Activated CD8-positive, alpha-beta memory T cell treated with anti-CD3 and anti-CD28 coated beads, Interleukin-2, amount 10 ng/mL, durations not matched to agents 7 days and 5 days (primary cell): Measurements from ENCODE around the gene VTA1. TPM values are rescaled to one million over a fixed set of nuclear protein-coding genes. Genes with fewer than 3 reads are reported as not detected.
A peak's percentile ranks its signal among the peaks of the same experiment; 100 is the strongest.
"Not testable (repeated sequence)": the region's sequence is repeated elsewhere in the genome, so short reads cannot be mapped to it uniquely, and the experiment has no call there.

Experiments used
- ATAC-seq: fragments of 150-1000 bp; cut with Tn5 transposase; one replicate; pipeline ENCODE4 v1.10.0; 2021; ENCODE audit warnings: moderate library complexity
- CTCF ChIA-PET: fragments of 350-600 bp; sonication (Branson Sonifier 250); formaldehyde crosslinking; loops from one replicate; lab custom pipeline; 2021; ENCODE audit warnings: antibody characterized with exemption; lab: Charles Lee
- DNase-seq: peaks from one replicate; pipeline ENCODE4 v3.0.0-alpha.2; 2020
- H3K27ac Mint-ChIP-seq: one replicate; pipeline ENCODE4 v1.8.0; 2021; ENCODE audit warnings: mild to moderate bottlenecking, mixed read lengths
- H3K27me3 Mint-ChIP-seq: one replicate; pipeline ENCODE4 v1.8.0; 2021; ENCODE audit warnings: mixed read lengths
- H3K36me3 Mint-ChIP-seq: one replicate; pipeline ENCODE4 v1.8.0; 2021; ENCODE audit warnings: mild to moderate bottlenecking, mixed read lengths
- H3K4me1 Mint-ChIP-seq: one replicate; pipeline ENCODE4 v1.8.0; 2021; ENCODE audit warnings: mixed read lengths
- H3K4me3 Mint-ChIP-seq: one replicate; pipeline ENCODE4 v1.8.0; 2021; ENCODE audit warnings: mild to moderate bottlenecking, moderate library complexity, mixed read lengths
- H3K9me3 Mint-ChIP-seq: one replicate; pipeline ENCODE4 v1.8.0; 2022; ENCODE audit warnings: low read depth, mixed read lengths
- total RNA-seq, 2 experiments: library from RNA; stranded (reverse); gene quantifications; one replicate each; pipeline ENCODE4 v1.2.3, GENCODE V29; 2021

Gene VTA1
- total RNA-seq, 2 experiments from 2014 or later = 31.7 to 42.3 TPM

GRCh38 chr6:142213402-142213801, 66.3 kb downstream of the VTA1 start:
- H3K4me3 Mint-ChIP-seq = no peak overlapping the region
- CTCF ChIA-PET = no interaction called here
- no peak overlapping the region for H3K27ac Mint-ChIP-seq
- H3K36me3 Mint-ChIP-seq = peaks cover 57% of the 10 kb centered on the region
- H3K4me1 Mint-ChIP-seq = no peaks in the 10 kb centered on the region
- no peaks in the 10 kb centered on the region for H3K27me3 Mint-ChIP-seq
- DNase-seq (no peak), ATAC-seq (no peak)
- H3K9me3 Mint-ChIP-seq = peaks cover 7% of the 10 kb centered on the region

DNA sequence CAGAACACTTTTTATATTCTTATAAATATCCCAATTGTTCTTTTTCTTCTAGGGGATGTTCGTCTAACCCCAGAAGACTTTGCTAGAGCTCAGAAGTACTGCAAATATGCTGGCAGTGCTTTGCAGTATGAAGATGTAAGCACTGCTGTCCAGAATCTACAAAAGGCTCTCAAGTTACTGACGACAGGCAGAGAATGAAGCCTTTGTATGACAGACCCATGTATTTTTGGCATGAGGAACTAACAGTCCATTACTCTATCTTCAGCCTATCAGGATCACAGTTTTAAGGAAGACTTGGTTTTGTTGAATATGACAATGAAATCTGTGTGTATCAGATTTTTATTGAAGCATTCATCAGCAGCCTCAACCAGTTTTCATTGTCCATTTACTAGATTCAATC, 71.4 kb downstream of the VTA1 start:
- no peak overlapping the region for H3K4me3 Mint-ChIP-seq
- H3K9me3 Mint-ChIP-seq = no peaks in the 10 kb centered on the region
- H3K36me3 Mint-ChIP-seq = peaks cover 19% of the 10 kb centered on the region
- CTCF ChIA-PET = interaction anchor here (2.6 kb wide), 1 partner anchor 11 kb away, joined by 9 read pairs; no protein-coding TSS in a partner anchor
- DNase-seq = no peak
- H3K27me3 Mint-ChIP-seq = no peaks in the 10 kb centered on the region
- H3K4me1 Mint-ChIP-seq = no peaks in the 10 kb centered on the region
- no peak overlapping the region for H3K27ac Mint-ChIP-seq
- no peak for ATAC-seq

- H3K27ac Mint-ChIP-seq = no peak overlapping the region
These were observed 75.0 kb downstream of the VTA1 start for GRCh38 chr6:142222022-142222421.

GRCh38 chr6:142223938-142224337, 76.9 kb downstream of the VTA1 start:
- CTCF ChIA-PET = no interaction called here
- Mint-ChIP-seq H3K9me3 (no peaks in the 10 kb centered on the region), H3K4me1 (no peaks in the 10 kb centered on the region), H3K36me3 (peaks cover 1% of the 10 kb centered on the region), H3K4me3 (no peak overlapping the region), H3K27ac (no peak overlapping the region), H3K27me3 (no peaks in the 10 kb centered on the region)
- ATAC-seq (no peak), DNase-seq (no peak)

More at GRCh38 chr6:142222022-142222421, 75.0 kb downstream of the VTA1 start:
- CTCF ChIA-PET = no interaction called here
- no peaks in the 10 kb centered on the region for H3K4me1 Mint-ChIP-seq
- no peak for ATAC-seq
- H3K4me3 Mint-ChIP-seq = no peak overlapping the region
- DNase-seq = no peak
- peaks cover 3% of the 10 kb centered on the region for H3K36me3 Mint-ChIP-seq
- H3K9me3 Mint-ChIP-seq = no peaks in the 10 kb centered on the region
- no peaks in the 10 kb centered on the region for H3K27me3 Mint-ChIP-seq

DNA sequence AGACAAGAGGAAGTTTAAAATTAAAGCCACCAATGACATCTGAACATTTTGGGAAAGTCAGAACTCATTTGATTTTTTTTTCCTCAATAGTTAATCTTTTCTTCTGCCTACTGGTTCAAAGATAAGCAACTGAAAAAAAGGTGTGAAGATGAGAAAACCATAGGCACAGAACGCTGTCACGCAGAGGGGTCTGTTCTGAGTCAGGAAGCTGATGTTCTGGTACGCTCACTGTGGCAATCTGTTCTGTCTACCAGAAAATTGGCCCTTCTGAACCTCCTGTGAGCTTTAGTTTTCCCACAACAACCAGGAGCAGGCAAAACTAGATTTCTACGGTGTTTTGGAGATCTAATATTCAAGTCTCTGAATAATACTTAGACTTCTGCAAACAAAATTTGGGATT, 78.1 kb downstream of the VTA1 start:
- H3K27me3 Mint-ChIP-seq = no peaks in the 10 kb centered on the region
- no peaks in the 10 kb centered on the region for H3K9me3 Mint-ChIP-seq
- H3K36me3 Mint-ChIP-seq = no peaks in the 10 kb centered on the region
- no peaks in the 10 kb centered on the region for H3K4me1 Mint-ChIP-seq
- CTCF ChIA-PET = no interaction called here
- ATAC-seq (no peak), DNase-seq (no peak)
- H3K4me3 Mint-ChIP-seq = no peak overlapping the region
- H3K27ac Mint-ChIP-seq = no peak overlapping the region

DNA sequence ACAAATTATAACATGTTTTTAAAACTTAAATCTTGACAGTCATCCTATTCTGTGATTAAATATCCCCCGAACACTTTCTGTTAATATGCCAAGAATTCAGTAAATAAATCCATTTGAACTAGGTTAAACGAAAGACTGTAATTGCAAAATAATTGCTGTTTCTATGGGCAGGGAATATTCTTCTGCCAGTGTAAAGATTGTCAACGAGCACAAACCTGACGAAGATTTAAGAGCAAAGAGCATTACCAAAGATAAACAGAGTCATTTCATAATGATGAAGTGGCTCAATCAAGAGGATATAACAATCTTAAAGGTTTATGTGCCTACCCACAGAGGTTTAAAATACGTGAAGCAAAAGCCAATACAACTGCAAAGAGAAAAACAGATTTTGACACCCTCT, 78.5 kb downstream of the VTA1 start:
- Mint-ChIP-seq H3K9me3 (no peaks in the 10 kb centered on the region), H3K27ac (no peak overlapping the region), H3K4me3 (no peak overlapping the region), H3K36me3 (no peaks in the 10 kb centered on the region), H3K27me3 (no peaks in the 10 kb centered on the region), H3K4me1 (no peaks in the 10 kb centered on the region)
- CTCF ChIA-PET = no interaction called here
- DNase-seq (no peak), ATAC-seq (no peak)

DNA sequence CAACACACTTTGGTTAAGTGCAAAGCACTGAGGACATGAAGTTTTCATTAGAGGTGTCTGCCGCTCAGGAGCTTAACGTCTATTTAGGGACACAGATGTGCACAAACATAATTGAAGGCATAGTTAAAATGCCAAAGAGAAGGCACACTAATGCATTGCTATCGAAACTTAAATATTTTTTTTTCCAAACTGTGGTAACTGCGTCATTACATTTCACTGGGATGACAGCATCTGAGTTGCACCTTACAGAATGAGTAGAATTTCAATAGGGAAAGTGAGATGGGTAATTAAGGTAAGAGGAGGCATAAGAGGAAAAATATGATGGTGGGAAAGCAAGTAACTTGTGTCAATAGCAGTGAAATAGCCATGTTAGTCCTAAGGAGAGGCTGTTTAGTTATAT, 79.7 kb downstream of the VTA1 start:
- Mint-ChIP-seq H3K4me1 (no peaks in the 10 kb centered on the region), H3K36me3 (no peaks in the 10 kb centered on the region), H3K27ac (no peak overlapping the region), H3K27me3 (no peaks in the 10 kb centered on the region), H3K4me3 (no peak overlapping the region), H3K9me3 (no peaks in the 10 kb centered on the region)
- CTCF ChIA-PET = interaction anchor here (1.0 kb wide), 1 partner anchor 18 kb away, joined by 3 read pairs; no protein-coding TSS in a partner anchor
- ATAC-seq = no peak
- no peak for DNase-seq

- H3K4me1 Mint-ChIP-seq, H3K27me3 Mint-ChIP-seq, H3K27ac Mint-ChIP-seq, H3K9me3 Mint-ChIP-seq, DNase-seq, H3K36me3 Mint-ChIP-seq, ATAC-seq, H3K4me3 Mint-ChIP-seq, CTCF ChIA-PET: not testable (repeated sequence)
These were observed 82.6 kb downstream of the VTA1 start for GRCh38 chr6:142229518-142230270.

GRCh38 chr6:142232206-142233044, 85.4 kb downstream of the VTA1 start:
- ATAC-seq (peak; percentile 64), DNase-seq (peak; percentile 62)
- H3K4me1 Mint-ChIP-seq, H3K9me3 Mint-ChIP-seq, H3K4me3 Mint-ChIP-seq, H3K36me3 Mint-ChIP-seq, H3K27me3 Mint-ChIP-seq, H3K27ac Mint-ChIP-seq: not testable (repeated sequence)
- CTCF ChIA-PET = interaction anchor here (0.9 to 1.3 kb wide), 2 partner anchors 10 to 25 kb away, joined by 3 to 4 read pairs; no protein-coding TSS in a partner anchor

DNA sequence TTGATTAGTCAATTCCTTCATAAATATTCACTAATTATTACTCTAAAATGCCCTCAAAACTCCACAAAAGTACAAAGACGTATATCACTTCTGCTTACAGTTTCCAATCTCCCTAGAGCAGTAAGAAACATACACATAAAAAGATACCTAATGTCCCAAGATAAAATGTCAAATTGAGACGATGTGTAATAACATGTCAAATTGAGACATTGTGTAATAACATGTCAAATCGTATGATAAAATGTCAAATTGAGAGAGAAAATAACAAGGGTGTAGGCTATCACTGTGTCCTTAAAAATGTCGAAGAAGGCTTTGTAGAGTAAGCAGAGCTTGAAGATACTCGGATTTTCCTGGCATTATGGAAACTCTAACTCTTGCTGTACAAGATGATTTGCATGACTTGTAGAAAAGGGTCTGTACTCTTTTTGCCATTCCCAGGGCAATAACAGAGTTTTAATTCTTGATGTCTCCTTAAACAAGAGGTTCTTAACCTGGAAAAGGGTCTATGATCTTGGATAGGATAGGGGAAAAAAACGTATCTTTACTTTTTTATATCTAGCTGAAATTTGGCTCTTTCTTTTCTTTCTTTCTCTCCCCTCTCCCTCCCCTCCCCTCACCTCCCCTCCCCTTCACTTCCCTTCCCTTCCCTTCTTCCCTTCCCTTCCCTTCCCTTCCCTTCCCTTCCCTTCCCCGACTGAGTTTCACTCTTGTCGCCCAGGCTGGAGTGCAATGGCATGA, 87.1 kb downstream of the VTA1 start:
- CTCF ChIA-PET = no interaction called here
- DNase-seq = no peak
- no peaks in the 10 kb centered on the region for H3K9me3 Mint-ChIP-seq
- H3K36me3 Mint-ChIP-seq = no peaks in the 10 kb centered on the region
- ATAC-seq = no peak
- no peak overlapping the region for H3K27ac Mint-ChIP-seq
- no peaks in the 10 kb centered on the region for H3K27me3 Mint-ChIP-seq
- H3K4me1 Mint-ChIP-seq = peaks cover 5% of the 10 kb centered on the region
- H3K4me3 Mint-ChIP-seq = no peak overlapping the region

DNA sequence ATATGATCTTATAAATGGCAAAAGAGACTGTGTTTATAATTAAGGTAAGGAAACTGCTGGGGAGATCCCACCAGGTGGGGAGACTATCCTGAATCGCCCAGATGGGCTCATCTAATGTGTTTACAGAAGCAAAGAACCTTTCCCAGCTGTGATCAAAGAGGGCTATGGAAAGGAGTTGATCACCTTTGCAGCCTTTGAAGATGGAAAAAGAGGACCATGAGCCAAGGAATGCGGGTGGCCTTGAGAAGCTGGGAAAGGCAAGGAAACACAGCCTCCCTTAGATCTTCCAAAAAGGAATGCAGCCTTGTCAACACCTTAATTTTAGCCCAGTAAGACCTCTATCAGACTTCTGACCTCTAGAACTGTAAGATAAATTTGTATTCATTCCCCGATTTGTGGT, 88.2 kb downstream of the VTA1 start:
- CTCF ChIA-PET = no interaction called here
- Mint-ChIP-seq H3K4me3 (no peak overlapping the region), H3K9me3 (no peaks in the 10 kb centered on the region), H3K36me3 (no peaks in the 10 kb centered on the region), H3K27me3 (no peaks in the 10 kb centered on the region), H3K4me1 (peaks cover 5% of the 10 kb centered on the region), H3K27ac (no peak overlapping the region)
- no peak for DNase-seq
- no peak for ATAC-seq

GRCh38 chr6:142235791-142236190, 88.7 kb downstream of the VTA1 start:
- Mint-ChIP-seq H3K4me3 (no peak overlapping the region), H3K27me3 (no peaks in the 10 kb centered on the region), H3K9me3 (no peaks in the 10 kb centered on the region), H3K27ac (no peak overlapping the region), H3K4me1 (peaks cover 5% of the 10 kb centered on the region), H3K36me3 (no peaks in the 10 kb centered on the region)
- CTCF ChIA-PET = no interaction called here
- no peak for ATAC-seq
- no peak for DNase-seq

DNA sequence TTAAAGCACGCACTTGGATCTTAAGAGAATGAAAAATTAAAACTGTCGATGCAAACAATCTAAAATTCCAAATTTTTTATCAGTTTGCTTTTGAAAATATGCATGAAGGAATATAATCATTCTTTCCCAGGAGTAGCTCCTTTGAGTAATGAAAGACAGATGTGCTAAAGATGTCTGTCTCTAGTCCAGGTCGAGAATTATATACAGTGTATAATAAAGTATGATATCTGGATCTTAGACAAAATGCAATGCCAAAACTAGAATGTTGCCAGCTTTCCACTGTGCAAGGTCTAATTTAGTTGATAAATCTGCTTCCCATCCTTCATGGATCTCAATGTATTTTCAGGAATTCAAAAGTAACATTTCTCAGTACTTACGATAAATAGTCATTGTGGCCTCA, 89.6 kb downstream of the VTA1 start:
- Mint-ChIP-seq H3K9me3 (no peaks in the 10 kb centered on the region), H3K27me3 (no peaks in the 10 kb centered on the region), H3K4me3 (no peak overlapping the region), H3K27ac (no peak overlapping the region), H3K36me3 (no peaks in the 10 kb centered on the region), H3K4me1 (peaks cover 5% of the 10 kb centered on the region)
- ATAC-seq (no peak), DNase-seq (no peak)
- CTCF ChIA-PET = no interaction called here
